GM19438 (cell line): Measurements from ENCODE around the gene SRSF10.

Source experiments
- ATAC-seq: cut with Tn5 transposase; IDR thresholded peaks from one replicate; pipeline ENCODE4 v1.9.1; 2021; ENCODE audit warnings: low read depth; ENCODE audit not compliant: unreplicated experiment

The SRSF10 gene

DNA sequence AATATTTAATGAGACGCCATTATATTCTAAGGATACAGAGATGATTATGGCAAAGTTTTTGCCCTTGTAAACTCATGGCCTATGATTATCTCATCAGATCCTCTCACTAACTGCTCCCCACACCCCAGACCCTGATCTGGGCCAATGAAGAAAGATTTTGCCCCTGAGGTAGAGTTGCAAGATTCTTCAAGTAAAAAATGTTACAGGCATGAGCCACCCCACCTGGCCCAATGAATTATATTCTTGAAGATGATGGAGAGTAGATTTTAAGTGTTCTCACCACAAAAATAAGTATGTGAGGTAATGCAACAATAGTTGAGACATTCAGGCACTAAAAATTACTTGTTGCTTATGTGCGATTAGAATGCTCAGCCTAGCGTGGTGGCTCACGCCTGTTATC lies 65.2 kb downstream of the SRSF10 start:
- ATAC-seq = no peak
